Urothelium cell line (cell line): ENCODE results near the gene FBXW11.
"Not testable (repeated sequence)": the region's sequence is repeated elsewhere in the genome, so short reads cannot be mapped to it uniquely, and the experiment has no call there.

Source experiments
- DNase-seq: peaks from one replicate; pipeline ENCODE4 v3.0.0; 2011; ENCODE audit warnings: low spot score, mixed read lengths
- FAIRE-seq: peaks from 2 replicates; lab custom pipeline; 2011; peaks lifted over from hg19 to GRCh38; lab: Jason Lieb, UNC

Gene FBXW11

DNA sequence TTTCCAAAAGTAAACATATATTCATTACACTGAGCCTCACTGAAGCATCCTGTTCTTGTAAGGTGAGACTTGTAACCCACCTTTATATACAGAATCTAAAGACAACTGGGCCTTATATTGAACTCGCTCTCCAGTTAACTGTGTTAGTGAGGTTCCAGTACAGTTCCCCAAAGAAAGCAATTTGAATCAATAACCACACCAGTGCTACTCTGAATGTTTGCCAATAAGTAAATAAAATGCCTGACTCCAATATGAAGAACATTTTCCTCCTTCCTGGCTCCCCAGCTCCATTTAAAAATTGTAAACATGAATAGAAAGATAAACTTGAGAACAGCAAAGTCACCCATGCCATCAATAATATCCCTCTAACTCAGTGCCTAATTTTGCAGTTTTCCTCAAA is 50.1 kb downstream of the FBXW11 start:
- DNase-seq (no peak), FAIRE-seq (no peak)

DNA sequence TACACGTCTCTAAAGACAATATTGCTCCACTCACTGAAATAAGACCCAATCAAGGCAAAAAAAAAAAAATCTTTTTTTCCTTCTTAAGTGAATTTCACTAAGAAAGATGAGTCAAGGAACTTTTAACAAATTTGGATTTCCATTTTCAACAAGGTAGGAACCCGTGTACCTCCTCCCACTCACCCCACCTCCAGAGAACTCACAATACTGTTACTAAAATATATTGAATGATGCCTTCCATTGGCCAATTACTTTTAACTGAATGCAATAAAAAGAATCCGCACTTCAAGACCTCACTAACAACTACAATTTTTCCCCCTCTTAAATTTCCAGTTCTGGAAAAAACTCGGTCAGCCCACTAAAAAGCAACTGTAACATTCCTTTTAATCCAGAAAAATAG is 50.7 kb downstream of the FBXW11 start:
- DNase-seq (no peak), FAIRE-seq (no peak)

DNA sequence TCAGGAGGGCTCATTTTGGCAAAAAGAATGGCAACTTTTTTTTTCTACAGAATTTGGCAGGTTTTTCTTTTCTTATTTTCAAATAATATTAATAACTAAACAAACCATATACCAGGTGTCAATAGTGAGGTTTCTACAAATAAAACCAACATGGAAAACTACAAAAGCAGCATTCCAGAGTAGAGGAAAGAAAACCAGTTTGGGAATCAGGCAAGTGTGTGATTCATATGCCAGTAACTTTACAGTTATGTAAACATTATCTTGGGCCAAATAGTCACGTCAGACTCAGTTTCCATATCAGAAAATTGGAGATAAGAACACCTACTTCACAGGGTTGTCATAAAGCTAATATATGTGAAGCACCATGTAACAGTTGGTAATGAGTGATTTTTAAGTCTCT is 51.7 kb downstream of the FBXW11 start:
- no peak for DNase-seq
- FAIRE-seq: no peak

DNA sequence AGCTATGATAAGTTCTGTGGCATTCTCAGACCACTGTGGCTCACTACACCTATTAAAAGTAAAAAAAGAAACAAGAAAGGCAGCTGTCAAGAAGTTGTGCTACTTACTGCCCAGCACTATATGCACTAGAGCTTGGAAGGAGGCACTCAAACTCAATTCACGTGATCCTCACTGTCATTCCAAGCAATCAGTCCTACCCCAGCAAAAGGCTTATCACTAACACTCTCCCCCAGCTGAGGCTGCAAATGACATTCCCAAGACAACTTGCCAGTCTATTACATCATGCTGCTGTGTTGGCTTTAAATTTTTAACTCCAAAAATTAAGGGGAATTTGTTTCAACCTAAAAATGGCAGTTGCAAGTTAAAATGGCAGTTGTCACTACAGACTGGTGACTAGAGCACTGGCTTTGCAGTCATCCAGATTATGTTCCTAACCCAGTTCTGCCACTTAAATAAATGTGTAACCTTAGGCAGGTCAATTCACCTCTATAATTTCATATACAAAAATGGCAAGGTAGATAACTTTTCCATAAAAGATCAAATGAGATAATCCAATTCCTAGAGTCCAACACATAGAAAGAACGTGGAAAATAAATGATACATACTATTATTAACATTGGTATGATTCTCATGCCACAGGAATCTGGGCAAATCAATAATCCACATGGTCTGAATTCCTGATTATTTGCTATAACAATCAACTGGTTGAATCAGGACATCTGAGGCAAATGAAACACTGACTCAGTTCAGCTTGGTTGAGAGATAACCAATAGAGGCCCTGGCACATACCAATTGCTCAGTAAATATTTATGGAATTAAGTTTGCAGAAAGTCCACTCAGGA is 52.4 kb downstream of the FBXW11 start:
- FAIRE-seq (no peak), DNase-seq (peak; percentile 12)

DNA sequence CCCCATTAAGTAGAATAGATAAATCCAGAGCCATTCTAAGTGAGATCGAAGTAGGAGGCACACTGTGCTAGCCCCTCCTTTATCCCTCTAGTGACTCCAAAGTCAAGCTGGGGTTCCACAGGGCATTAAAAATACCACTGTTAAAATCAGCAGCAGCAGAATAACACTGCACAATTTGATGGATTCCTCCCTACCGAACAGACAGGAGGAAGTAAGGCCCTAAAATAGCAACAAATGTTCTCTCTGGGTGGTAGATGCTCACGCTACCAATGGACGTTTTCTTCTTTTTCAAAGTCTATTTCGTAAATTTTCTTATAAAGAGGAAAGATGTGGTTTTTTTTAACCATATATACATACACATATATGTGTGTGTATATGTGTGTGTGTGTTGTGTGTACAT is 54.4 kb downstream of the FBXW11 start:
- no peak for DNase-seq
- no peak for FAIRE-seq

DNA sequence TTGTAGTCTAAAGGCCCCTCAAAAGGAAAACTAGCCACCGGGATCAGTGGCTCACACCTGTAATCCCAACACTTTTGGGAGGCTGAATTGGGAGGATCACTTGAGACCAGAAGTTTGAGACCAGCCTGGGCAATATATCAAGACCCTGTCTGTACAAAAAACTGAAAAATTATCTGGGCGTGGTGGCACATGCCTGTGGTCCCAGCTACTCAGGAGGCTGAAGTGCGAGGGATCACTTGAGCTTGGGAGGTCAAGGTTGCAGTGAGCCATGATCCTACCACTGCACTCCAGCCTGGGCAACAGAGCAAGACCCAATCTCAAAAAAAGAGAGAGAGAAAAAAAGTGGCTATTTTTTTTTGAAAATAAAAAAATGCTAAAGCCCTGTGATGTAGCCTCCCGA is 55.2 kb downstream of the FBXW11 start:
- DNase-seq (no peak), FAIRE-seq (no peak)

DNA sequence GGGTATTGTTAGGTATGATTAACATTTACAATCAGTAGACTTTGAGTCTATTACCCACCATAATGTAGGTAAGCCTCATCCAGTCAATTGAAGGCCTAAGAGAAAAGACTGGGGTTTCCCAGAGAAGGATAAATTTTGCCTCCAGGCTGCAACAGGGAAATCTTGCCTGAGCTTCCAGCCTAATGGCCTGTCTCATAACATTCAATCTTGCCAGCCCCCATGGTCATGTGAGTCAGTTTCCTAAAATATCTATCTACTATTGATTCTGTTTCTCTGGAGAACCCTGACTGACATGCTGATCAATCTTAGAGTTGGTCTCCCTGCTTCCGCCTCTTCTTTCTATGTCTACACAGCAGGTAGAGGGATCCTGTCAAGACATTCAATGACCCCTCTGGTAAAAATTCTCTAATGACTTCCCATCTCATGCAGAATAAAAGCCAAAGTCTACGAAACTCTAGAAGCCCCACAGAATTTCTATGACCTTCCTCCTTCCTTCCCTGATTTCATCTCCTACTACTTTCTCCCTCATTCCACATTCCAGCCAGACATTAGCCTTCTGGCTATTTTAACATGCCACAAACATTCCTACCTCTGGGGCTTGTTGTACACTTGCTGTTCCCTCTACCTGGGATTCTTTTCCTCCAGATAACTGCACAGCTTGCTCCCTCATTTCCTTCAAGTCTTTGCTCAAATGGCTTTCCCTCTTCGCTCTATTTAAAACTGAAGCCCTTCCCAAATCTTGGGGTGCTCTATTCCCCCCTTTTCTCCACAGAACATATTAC is 60.2 kb downstream of the FBXW11 start:
- FAIRE-seq: no peak

DNA sequence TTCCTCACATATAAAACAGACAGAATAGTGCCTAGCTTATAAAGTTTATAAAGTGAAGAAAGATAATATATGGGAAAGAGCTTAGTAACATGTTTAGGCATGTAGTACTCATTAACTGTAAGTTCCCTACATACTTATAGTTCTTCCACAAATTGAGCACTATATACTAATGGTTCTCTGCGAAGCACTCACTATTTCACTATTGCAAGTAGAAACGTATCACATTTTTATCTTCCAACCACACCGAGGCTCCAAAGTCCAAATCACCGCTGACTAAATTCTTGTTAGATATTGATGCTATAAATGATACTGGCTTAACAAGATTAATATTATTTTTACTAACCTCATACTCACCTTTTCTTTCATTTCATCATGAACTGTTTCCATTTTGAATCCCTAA is 61.0 kb downstream of the FBXW11 start:
- DNase-seq (no peak), FAIRE-seq (no peak)

More for the DNA sequence above, 60.2 kb downstream of the FBXW11 start:
- no peak for DNase-seq

DNA sequence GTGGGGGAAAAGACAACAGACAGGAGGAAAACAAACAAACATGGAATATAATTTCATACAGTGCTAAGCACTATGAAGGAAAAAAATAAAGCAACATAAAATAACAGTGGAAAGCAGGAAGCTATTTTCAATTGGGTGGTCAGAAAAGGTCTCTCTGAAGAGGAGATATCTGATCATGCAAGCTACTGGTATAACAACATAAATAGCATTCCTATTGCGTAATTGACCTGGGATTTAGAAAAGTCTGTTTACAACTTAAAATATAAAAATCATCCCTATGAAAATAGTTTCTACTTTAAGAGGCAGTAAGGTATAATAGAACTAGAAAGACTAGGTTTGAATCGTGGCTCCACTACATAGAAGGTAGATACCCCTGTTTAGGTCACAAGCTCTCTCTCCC is 61.4 kb downstream of the FBXW11 start:
- FAIRE-seq: no peak
- DNase-seq: no peak

DNA sequence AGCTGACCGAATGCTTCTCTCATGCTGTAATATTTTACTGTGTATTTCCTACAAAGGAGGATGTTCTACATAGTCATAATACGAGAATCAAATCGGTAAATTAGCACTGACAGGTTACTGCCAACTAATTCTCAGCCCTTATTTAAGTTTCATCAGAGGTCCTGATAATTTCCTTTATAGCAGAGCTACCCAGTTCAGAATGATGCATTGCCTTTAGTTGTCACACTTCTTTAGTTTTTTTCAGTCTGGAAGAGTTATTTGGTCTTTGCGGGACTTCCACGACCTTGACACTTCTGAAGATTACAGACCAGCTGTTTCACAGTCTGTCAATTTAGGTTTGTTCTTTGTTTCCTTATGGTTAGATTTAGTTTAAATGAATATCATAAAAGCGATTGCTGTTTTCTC is 64.3 kb downstream of the FBXW11 start:
- not testable (repeated sequence) for FAIRE-seq

DNA sequence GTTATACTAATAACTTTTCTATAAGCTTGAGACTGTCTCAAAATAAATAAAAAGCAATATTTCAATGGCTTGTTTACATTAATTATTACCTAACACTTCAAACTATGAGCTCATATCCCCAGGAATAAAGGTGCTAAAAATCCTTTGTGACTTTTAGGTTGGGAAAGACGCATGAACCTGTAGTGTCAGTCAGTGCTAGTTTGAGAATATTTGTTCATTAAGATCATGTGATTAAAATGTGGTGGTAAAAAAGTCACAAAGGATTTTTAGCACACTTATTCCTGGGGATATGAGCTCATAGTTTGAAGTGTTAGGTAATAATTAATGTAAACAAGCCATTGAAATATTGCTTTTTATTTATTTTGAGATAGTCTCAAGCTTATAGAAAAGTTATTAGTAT is 64.8 kb downstream of the FBXW11 start:
- not testable (repeated sequence) for DNase-seq, FAIRE-seq

More for the DNA sequence above, 64.3 kb downstream of the FBXW11 start:
- not testable (repeated sequence) for DNase-seq

DNA sequence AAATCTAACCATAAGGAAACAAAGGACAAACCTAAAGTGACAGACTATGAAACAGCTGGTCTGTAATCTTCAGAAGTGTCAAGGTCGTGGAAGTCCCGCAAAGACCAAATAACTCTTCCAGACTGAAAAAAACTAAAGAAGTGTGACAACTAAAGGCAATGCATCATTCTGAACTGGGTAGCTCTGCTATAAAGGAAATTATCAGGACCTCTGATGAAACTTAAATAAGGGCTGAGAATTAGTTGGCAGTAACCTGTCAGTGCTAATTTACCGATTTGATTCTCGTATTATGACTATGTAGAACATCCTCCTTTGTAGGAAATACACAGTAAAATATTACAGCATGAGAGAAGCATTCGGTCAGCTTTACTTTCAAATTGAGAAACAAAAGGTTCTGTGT is 65.2 kb downstream of the FBXW11 start:
- peak; percentile 44 for FAIRE-seq
- not testable (repeated sequence) for DNase-seq

DNA sequence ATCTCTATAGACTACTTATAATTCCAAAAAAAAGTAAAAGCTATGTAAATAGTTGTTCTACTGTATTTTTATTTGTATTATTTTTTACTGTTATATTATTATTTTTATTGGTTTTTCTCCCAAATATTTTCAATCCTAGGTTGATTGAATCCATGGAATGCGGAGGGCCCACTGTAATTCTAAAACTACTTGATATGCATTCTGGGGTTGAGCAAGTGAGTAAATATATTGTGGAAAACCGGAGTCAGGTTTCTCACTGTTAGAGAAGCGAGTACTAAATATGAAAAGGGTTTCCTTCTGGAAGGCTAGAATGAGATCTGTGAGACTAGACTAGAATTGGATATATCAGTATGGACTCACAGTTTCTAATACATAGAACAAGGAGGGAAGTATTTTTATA is 66.5 kb downstream of the FBXW11 start:
- DNase-seq (no peak), FAIRE-seq (no peak)

DNA sequence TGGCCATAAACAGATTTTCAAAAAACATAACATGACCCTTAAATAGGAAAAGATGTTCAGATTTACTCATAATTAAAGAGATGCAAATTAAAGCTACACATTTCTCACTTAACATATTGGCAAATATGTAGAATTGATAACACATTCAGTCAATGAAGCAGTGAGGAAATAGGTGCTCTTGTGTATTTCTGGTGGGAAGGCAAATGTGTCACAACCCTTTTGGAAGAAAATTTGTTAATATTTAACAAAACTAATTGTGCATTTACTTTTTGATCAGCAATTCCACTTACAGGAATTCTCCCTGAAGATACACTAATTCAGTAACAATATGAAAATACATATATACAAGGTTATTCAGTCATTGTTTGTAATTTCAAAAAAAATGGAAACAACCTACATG is 68.1 kb downstream of the FBXW11 start:
- DNase-seq: no peak
- no peak for FAIRE-seq

DNA sequence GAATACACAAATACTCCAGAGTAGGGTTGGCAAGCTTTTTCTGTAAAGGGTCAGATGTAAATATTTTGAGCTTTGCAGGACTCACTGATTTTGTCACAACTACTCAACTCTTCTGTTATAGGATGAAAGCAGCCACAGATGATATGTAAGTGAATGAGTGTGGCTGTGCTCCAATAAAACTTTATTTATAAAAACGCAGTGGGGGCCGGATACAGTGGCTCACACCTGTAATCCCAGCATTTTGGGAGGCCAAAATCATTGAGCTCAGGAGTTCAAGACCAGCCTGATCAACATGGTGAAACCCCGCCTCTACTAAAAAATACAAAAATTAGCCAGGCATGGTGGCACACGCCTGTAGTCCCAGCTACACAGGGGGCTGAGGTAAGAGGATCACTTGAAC is 69.1 kb downstream of the FBXW11 start:
- FAIRE-seq (no peak), DNase-seq (no peak)

DNA sequence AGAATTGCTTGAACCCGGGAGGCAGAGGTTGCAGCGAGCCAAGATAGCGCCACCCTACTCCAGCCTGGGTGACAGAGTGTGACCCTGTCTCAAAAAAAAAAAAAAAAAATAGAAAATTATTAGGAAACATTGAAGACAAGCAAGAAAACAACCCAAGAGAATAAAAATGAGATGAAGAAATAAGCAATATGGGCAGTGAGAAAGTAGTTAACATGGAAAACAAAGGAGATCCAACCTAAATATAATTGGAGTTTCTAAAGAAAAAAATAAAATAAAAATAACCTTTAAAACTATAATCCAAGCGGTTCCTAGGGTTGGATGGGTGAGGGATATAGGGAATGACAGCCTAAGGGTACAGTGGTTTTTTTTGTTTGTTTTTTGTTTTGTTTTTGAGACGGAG is 71.9 kb downstream of the FBXW11 start:
- no peak for DNase-seq
- FAIRE-seq: no peak

DNA sequence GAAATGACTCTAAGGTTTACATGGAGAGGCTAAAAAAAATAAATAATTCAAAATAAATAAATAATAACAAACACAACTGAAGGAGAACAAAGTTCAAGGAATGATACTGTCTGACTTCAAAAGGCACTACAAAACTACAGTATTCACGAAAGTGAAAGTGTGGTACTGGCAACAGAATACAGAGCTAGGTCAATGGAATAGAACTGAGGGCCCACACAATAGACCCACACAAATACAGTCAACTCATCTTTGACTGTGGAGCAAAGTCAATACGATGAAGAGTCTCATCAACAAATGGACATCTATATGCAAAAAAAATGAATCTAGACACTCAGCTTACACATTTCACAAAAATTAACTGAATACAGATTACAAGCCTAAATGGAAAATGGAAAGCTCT is 75.3 kb downstream of the FBXW11 start:
- no peak for FAIRE-seq
- no peak for DNase-seq

DNA sequence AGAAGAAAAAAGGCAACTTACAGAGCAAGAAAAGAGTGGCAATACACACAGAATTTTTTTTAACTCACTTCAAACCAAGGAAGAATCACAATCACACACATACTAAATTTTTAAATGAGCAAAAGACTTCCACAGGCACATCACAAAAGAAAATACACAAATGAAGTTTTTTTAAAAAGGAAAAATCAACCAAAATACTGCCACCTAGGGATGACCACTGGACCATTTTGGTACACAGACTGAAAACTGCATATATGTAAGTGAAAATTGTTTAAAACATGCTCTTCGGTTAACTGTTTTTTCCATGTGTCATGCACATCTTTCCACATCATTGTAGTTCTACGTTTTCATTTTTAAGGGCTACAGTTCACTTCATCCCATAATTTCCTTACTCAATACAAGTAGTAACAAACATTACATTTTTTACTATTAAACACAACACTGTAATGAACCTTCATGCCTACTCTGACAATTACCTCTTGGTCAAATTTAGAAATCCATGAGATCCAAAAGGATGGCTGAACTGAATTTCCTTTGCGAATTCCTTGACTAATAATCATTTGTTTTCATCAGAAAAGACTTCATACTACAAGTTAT is 79.0 kb downstream of the FBXW11 start:
- DNase-seq: no peak
- no peak for FAIRE-seq

DNA sequence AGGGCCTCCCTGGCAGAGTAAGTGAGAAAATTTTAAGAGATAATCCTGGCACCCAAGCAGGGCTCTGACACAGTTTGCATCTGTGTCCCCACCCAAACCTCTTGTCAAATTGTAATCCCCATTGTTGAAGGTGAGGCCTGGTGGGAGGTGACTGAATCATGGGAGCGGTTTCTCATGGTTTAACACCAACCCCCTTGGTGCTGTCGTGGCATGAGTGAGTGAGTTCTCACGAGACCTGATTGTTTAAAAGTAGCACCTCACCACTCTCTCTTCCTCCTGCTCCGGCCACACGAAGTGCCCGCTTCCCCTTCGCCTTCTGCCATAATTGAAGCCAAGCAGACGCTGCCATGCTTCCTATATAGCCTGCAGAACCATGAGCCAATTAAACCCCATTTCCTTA is 80.1 kb downstream of the FBXW11 start:
- no peak for DNase-seq
- no peak for FAIRE-seq

DNA sequence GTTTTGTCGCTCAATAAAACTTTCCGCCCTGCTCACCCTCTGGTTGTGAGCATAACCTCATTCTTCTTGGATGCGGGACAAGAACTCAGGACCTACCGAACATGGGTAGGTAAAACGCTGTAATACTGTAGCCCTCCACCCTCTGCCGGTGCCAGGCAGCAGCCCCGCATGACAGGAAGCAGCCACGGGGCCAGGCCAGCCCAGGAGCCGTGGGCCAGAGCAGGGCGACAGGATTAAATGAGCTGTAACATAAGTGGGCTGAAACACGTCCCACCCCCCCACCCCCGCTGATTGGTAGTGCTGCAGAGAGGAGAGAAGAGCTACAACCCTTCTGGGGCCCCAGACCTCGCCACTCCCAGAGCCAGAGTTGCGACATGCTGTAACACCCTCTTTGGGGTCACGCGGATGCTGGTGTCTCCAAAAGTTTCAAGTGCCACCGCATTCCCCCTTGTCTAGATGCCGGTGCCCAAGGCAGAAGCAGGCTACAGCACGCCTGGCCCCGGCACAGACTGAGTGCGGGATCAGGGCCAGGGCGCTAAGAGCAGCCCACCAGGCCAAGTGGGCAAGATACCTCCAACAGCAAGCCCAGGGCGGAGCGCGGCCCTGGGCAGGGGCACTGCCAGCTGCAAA is 81.8 kb downstream of the FBXW11 start:
- DNase-seq: no peak
- FAIRE-seq: no peak

DNA sequence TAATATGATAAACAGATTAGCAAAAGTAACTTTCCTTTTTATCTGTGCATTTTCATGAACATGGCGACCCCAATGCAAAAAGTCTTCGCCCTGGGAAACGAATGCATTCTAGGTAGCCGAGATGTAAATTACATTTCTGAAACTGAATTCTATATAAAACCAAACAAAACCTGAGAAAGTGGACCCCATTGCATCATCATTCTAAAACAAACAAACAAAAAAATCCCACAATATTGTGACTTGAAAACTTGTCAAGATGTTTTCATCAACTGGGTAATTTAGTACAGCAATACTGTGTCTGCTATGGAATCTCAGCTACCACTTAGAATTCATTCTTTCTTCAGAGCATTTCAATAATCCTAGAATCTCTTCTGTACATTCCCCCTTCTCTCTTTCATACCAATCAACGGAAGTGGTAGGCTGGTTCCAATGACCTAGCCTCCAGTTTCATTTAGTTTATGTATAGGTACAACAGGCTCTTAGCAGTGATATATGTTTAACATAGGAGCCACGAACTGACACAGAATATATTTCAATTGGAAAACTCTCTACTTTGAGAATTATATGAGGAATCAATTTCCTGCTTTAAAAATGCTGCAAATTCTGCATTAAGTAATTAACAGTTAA is 85.6 kb downstream of the FBXW11 start:
- FAIRE-seq: no peak
- no peak for DNase-seq
